SKM-1 treated with dmso at 0.1 percent for 144 hours (cell line): Measurements from ENCODE around the gene PTPRR.

ENCODE experiments used
- DNase-seq: peaks from one replicate; lab custom pipeline; 2025; ENCODE audit not compliant: unreplicated experiment; lab: John Stamatoyannopoulos, UW

Gene PTPRR

DNA sequence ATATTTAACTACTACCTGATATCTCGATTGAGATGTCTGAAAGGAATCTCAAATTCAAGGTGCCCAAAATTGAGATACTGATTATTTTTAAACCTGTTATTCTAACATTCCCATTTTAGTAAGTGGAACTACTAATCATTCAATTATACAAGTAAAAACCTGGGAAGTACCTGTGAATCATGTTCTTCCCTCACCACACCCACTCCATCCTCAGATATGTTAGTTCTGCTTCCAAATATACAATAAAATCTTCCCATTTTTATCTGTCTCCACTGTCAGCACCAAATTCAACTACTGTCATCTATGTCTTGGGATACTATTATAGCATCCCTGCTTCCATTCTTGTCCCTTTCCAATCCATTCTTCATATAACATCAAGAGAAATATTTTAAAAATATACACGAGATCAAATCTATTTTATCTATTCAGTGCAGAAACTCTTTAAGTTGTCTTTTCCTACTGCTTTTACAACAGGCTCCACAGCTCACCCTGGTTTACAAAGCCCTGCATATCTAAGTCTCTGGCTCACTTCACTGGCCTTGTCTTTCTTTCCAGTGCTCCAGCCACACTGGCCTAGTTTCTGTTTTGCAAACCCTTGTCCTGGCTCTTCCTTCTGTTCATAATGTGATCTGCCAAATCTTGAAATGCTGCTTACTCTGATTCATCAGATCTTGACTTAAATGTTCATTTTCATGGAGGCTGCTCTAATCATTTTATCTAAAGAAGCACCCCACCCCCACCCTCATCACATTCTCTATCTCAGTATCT is 122.3 kb downstream of the PTPRR start:
- no peak for DNase-seq

DNA sequence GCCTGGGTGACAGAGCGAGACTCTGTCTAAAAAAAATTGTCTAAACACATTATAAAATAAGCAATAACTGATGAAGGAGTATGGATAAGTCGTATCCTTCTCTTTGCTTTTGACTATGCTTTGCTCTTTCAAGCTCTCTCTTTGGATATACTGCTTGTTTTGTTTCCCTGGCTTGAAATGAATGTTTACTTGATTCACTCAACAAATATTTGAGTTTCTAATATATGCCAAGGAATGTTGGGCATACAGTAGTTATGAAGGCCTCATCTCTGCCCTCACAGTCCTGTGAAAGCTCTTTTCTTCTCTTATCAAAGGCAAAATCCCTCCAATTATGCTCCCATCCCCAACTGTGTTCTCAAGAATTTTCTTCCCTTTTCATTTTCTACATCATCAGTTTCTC is 123.5 kb downstream of the PTPRR start:
- no peak for DNase-seq

DNA sequence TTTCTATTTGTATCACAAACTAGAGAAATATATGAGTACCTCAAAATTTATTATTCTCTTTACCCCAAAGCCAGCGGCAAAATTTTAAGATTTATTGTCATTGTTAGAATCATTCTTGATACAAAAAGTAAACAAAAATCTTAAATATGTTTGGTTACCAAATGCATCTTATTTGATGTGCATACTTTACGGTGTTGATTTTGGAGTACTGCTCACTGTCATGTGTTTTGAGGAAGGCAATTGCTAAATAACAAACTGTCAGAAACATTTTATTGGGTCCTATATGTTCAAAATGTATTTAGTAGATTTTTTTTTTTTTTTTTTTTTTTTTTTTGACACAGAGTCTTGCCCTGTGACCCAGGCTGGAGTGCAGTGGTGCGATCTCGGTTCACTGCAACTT is 124.9 kb downstream of the PTPRR start:
- no peak for DNase-seq

DNA sequence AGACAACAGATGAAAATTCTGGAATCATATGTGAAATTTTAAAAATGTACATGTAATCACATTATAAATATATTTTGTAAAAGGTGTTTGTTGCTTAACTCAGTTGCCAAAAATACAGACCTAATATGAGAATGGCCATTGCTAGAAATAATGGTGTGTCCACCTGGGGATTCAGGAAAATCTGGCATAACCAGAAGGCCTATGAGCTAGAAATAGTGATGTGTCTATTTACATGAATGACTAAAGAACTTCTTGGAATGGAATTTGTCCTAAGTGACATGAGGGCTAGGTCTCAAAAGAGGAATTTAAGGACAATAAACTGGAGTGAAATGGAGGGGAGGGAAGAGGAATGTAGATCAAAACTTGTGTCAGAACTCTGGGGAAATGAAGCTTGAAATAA is 126.4 kb downstream of the PTPRR start:
- DNase-seq, result no peak

DNA sequence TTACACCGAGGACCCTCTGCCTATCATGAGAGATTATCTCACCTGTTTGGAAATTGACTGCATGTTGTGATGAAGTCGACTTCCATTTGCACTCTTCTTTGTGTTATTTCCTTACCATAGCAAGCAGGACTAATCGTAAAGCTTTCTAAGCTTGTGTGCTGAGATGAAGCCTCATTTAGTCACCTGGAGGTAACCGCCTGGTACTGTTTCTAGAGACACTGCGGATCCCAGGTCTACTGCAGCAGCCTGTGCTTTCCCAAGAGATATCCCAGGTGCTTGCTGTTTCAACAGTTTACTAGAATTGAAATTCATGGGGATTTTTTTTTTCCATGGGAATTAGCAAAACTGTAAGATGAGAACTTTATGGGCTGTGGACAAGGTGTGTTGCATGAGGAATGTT is 131.8 kb downstream of the PTPRR start:
- DNase-seq, result no peak

DNA sequence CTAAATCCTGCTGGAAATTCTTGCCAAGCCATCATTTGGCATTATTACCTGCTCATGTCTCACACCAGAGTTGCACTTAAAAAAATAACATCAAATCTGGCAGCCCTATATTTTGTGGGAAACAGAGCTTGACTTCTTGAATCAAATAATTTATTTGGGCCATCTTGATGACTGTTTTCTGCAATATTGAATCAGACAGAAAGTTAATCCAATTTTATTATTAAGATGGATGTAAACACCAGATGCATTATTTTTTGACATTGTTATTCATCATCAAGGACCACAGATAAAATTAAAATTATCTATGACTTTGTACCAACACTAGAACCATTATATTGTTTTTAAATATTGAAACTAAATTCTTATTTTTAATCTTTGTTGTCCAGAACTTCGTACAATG is 132.9 kb downstream of the PTPRR start:
- no peak for DNase-seq

DNA sequence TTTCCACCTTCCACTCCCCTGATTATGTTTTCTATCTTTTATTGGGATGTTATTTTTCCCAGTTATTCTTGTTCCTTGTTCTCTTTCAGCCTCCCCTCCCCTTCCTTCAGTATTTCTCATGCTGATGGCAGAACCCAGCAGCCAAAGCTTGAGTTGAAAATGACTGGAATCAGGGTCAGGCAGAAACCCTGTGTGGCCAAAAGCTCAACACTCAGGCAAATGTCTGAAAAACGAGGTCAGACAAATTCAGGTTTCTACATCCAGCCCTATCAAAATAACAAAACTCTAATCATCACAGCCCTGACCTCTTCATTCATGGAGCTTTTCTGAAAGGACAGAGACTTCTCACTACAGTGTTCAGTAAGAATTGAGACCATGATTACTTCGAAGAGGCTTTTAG is 134.6 kb downstream of the PTPRR start:
- DNase-seq, result no peak

DNA sequence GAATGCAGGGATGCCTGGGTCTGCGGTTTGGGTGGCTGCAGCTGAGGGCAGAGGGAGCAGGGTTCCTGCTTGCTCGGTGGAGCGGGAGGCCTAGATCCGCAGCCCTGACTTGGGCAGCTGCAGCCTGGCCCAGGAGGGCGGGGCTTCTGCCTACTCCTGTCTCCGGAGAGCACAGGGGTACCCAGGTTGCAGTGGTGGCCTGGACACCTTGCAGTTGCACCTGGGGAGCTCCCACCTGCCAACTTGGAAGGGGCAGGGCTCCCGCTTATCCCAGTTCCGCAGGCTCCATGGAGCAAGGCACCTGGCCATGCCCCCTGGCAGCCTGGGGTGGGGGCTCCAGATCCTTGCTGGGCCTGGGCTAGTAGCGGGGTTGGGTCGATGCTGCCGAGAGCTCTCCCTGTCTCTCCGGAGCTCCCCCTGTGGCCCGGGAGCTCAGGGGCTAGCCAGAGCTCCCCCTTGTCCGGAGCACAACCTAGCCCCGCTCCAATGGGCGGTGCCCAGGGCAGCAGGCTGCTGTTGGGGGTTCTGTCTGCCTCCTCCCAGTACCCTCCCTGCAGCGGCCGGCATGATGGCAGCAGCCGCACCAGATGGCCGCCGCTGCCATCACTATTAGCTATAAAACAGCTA is 136.4 kb downstream of the PTPRR start:
- no peak for DNase-seq

DNA sequence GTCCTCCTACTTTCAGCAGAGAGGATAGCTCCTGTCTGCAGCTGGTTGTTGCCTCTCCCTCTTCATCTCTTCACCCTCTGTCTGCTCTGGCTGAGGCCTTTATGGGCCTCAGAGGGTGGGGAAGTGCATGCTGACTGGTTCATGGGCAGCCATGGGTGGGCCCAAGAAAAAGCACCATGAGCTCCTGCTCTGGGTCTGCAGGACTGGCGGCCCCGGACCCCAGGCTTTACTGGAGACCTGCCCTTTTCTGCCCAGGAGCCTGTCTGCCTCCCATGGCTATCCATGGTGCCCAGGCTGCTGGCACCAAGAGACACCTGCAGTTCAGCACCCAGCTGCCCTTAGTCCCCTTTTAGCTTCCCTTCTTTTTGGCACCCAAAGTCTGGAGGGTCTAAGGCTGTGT is 137.1 kb downstream of the PTPRR start:
- DNase-seq, result no peak

DNA sequence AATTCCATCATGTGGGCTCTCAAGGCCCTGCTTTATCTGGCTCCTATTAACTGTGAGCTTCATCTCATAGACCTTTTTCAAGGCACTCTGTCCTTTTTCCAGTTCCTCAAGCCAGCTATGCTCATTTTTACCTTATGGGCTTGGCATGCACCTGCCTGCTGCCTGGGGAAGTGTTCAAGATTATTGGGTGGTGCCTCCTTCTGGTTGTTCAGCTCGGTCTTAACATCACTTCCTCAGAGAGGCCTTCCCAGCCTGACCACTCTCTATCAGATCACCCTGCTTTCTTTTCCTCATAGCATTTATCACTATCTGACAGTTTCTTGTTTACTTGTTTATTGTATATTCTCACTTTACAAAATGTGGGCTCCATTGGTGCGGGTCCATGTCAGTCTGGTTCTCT is 141.3 kb downstream of the PTPRR start:
- DNase-seq, result no peak

DNA sequence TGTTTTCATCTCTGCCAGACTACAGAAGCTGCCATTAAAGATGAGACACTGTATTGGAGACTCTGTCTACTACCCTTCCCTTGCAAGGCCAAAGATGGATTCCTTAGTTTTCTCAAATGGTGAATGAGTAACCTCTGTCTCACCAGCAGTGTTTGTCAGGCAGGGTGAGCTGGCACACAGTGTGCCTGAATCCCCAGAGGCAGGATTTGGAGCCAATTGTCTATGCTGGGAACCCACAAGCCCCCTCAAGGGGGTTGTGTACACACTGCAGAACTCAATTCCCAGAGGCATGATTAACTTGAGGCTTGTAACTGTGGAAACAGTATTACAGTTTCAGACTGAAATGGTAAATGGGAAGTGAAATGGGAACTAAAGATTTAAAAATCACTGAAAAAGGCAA is 146.5 kb downstream of the PTPRR start:
- no peak for DNase-seq

DNA sequence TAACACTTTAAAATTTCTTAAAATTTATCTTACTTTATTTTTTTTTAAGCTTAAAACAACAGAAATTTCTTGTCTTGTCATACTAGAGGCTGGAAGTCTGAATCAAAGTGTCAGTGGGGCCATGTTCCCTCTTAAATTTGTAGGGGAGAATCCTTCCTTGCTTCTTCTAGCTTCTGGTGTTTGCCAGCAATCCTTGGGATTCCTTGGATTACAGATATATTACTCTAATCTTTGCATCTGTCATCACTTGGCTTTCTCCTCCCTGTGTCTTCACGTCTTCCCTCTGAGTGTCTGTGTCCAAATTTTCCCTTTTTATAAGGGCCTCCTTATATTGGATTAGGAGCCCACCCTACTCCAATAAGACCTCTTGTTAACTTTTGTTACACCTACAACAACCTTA is 147.7 kb downstream of the PTPRR start:
- no peak for DNase-seq

DNA sequence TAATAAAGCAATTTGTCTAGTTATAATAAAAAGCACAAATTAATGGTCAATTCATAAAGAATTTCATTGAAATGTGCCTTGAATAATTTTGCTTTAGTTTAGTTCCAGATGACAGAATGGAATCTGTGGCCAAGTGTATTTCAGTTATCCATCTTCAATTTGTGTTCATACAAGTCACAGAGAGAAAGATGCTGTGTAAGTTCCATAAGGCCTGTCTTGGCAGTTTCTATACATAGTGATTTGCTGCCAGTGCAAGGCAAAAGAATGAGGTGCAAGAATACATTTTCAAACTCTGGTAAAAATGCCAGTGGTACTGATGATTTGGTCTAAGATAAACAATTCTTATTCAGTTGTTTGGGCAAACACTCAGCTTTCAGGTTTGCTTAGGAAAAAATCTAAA is 149.0 kb downstream of the PTPRR start:
- no peak for DNase-seq

DNA sequence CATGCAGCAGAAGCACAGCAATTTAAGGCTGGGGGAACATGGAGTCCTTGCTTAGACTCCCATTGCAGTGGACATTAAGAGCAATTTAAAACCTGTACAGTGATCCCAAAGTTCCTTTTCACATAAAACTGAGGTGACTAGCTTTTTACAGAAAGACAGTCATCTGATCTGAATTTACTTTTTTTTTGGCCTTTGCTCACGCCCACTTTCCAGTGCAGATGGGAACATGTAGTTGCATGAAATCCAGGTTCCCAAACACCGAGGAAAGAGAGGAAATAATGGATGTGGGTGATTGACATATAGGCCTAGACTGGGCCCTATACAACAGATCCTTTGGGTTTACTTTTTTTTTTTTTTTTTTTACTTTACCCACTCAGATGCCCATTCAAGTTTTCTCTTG is 156.9 kb downstream of the PTPRR start:
- no peak for DNase-seq

DNA sequence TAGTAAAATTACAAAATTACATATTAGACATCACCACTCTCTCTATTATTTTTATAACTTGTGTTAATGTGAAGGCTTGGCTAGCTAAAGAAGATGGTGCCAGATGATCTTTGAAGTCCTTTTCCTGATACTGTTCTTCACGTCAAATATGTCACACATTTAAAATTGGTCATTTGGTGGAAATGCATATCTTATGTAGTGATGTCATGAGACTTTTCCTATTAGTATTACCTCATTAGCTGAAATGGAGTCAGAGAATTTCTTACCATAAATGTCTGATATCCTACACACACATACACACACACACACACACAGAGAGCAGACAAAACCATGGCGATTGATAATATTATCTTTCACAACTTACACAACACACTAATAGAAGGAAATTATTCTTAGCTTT is 158.5 kb downstream of the PTPRR start:
- no peak for DNase-seq

DNA sequence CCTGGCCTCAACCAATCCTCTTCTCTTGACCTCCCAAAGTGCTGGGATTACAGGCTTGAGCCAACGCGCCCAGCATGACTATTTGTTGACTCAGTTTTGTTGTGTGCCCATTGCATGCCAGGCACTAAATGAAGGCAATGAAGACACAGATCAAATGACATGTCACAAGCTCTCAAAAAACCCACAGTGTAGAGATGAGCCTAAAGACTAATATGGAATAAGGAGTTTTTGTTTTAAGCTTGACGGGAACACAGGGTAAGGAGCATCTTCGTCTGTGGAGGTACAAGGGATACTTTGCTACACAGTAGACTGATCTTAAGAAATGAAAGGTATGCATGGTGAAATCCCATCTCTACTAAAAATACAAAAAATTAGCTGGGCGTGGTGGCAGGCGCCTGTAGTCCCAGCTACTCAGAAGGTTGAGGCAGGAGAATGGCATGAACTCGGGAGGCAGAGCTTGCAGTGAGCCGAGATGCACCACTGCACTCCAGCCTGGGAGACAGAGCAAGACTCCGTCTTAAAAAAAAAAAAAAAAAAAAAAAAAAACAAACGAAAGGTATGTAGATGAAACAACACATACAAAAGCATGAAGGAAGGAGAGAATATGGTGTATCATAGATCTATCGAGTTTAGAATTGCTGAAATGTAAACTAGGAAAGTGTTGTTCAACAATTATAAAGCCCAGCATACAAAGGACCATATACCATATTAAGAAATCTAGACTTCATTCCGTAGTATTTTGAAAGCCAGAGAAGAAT is 161.2 kb downstream of the PTPRR start:
- no peak for DNase-seq

DNA sequence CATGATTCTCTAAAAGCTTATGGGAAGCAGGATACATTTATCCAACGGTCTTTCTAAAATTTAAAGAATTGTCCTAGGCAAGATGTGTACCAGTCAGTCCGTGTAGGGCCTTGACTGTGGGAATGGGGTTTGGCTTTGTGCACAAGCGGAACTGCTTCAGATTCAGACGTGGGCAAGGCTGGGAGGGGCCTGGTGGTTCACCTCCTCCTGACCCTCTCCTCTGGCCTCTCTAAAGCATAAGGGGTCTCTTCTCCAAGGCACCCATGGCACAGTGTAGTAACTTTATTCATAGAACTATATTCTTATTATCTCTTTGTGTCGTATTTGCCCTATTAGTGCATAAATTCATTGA is 162.1 kb downstream of the PTPRR start:
- DNase-seq, result no peak

DNA sequence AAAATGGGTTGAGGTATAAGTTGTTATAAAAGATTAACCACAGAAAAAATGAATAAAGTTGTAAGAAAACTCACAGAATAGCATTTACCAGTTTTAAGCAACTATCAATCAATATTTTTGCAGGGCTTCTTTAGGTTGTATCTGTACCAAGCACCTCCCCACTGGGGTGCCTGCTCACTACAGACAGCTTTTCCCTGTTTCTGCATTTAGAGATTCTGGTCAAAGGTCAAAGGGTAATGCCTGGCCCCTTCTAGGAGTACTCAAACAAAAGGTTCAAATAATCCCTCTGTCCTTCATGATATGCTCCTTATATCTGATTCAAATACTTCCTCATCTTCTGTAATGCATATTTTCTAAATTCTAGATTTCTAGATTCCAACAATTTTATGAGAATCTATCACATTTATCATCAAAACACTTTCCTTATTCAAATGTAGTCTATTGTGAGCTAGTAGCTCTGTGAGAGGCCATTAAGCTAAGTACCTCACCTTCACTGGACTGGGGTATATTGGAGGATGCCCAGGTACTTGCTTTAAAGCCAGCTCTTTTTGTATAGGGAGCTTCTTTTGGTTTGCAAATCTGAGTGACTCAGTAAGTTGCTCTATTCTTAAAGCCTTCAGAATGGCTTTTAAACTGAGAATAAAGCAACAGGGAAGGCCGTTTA is 162.6 kb downstream of the PTPRR start:
- DNase-seq, result no peak

DNA sequence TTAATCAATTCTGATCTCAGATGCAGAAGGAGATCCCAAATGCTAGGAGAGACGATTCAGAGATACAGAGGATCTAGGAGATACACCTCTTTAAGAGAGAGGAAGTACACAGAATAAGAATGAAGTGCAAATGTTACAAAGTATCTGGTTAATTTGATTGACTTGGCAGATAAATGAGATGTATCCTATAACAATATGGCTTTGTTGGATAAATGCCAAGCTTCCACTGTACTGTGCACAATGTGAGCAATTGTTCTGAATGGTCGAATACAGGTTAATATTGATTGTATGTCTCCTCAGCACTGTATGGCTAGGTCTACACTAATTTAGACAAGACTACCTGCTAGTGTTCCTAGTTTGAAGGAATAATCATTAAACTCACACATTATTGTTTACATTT is 163.7 kb downstream of the PTPRR start:
- no peak for DNase-seq

DNA sequence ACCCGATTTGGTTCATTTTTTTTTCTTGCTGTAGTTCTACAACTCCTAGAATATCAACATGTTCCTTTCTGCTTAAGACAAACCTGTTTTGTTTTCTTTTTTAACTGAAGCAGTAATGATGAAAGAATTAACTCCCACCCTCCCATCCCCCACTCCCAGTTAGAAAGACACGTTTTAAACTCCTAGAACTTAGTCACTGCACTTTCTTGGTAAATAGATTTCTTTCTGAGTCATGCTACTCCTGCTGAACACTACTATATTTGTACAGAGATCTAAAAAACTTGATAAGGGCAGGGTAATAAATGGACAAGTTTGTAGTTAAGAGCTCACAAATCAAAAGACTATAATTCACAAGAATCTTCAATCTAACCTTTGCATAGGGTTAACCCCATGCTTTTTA is 164.4 kb downstream of the PTPRR start:
- no peak for DNase-seq

DNA sequence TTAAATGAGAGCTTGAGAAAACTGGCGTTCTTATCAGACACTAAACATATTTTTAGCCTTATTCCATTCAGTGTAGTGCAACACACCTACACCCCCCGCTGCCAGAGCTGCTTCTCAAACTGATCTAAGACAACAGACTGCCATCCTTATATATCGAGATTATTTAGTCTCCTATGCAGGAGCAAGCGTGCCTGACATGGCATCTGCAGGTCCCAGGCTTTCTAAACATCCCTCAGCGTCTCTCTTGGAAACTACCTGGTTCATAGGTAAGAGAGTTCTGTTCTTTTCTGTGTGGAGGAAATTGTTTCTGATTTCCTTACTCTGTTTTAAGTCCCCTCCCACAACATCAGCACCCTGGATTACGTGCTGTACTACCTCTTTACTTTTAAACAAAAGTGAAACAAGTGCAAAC is 166.2 kb downstream of the PTPRR start:
- no peak for DNase-seq

DNA sequence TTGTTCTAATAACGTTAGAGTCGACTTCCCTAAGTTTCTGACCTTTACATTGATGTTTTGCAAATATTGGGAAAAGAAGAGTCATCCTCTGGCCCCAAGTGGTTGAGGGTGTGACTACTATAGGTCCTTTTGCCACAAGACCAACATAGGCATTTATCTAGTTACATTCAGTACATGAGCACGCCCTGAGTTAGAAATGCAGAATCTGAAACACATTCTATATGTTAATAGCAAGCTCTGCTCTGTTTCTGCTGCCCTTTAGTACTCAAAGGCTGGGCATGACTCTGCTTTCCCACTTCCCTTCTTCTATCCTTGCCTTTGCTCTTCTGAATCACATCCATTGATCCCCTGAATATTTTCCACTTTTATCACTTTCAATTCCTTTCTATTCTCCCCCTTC is 168.2 kb downstream of the PTPRR start:
- no peak for DNase-seq
